Esophagus muscularis mucosa (tissue), 3 donors: ENCODE measurements around the gene TBX15.

Source experiments
- CTCF ChIP-seq, 3 experiments: fragments of 200-600 bp in 2 of 3; fragments of 450-650 bp in 1 of 3; sonication (generic) in 2 of 3; IDR thresholded peaks; one replicate each; pipeline ENCODE4 v1.5.1; 2017 to 2019; ENCODE audit warnings: antibody characterized with exemption in 3 of 3, mild to moderate bottlenecking in 2 of 3, moderate library complexity in 1 of 3
- POLR2AphosphoS5 ChIP-seq, 2 donors: sonication (generic); formaldehyde crosslinking; IDR thresholded peaks; one replicate each; pipeline ENCODE4 v1.6.1; 2017; ENCODE audit warnings: antibody characterized with exemption in 2 of 2

GRCh38 chr1:118907466-118907865, 80.7 kb downstream of the TBX15 start:
- TF ChIP-seq POLR2AphosphoS5 (IDR thresholded peaks at IDR 0.05) (no peak), CTCF (IDR thresholded peaks at IDR 0.05) (no peak)
